HCT116 (cell line): ENCODE results near the gene ZFYVE19. TPM values are rescaled to one million over a fixed set of nuclear protein-coding genes. Genes with fewer than 3 reads are reported as not detected.
A peak's percentile ranks its signal among the peaks of the same experiment; 100 is the strongest.

ENCODE experiments used
- ATAC-seq: fragments of 200-7000 bp; cut with Tn5 transposase; 2 replicates; pipeline ENCODE4 v1.9.1; 2020; ENCODE audit warnings: mild to moderate bottlenecking, moderate library complexity
- Bru-seq: library from RNA; stranded (reverse); fragments of 400-500 nt; gene quantifications from one replicate; lab custom pipeline; 2021; lab: Mats Ljungman, UMichigan
- BruChase-seq, 2 experiments: library from RNA; stranded (reverse); fragments of 400-500 nt; gene quantifications; one replicate each; lab custom pipeline; 2021; lab: Mats Ljungman, UMichigan
- BruUV-seq: library from RNA; stranded (reverse); fragments of 400-500 nt; replicated peaks from 2 replicates; lab custom pipeline; 2021; lab: Mats Ljungman, UMichigan
- CTCF ChIA-PET: fragments of 300-600 bp; sonication (Branson Sonifier 250); formaldehyde crosslinking; loops from one replicate; lab custom pipeline; 2021; ENCODE audit warnings: antibody characterized with exemption; lab: Charles Lee
- POLR2A ChIA-PET: fragments of 300-600, 350-600 bp; sonication (Branson Sonifier 250); formaldehyde crosslinking; loops from one replicate; lab custom pipeline; 2021; ENCODE audit warnings: antibody characterized with exemption; lab: Charles Lee
- RAD21 ChIA-PET, 2 experiments: fragments of 300-600 bp; sonication (Branson Sonifier 250); formaldehyde crosslinking; loops; one replicate each; lab custom pipeline; 2023; ENCODE audit warnings: low total read pairs in 2 of 2; ENCODE audit not compliant: uncharacterized antibody in 2 of 2, unreplicated experiment in 2 of 2, low non-redundant PET in 1 of 2; lab: Charles Lee
- DNase-seq: peaks from one replicate; pipeline ENCODE4 v3.0.0-alpha.2; 2010; ENCODE audit warnings: low read depth, low spot score
- H2AFZ ChIP-seq: fragments of 200-600 bp; shearing (Covaris generic), sonication (generic); 2 replicates; pipeline ENCODE4 v1.6.1; 2017; ENCODE audit warnings: low read depth, mixed run types, mixed read lengths, antibody characterized with exemption, low read length; ENCODE audit not compliant: poor library complexity, severe bottlenecking
- H3K27ac ChIP-seq: 2 replicates; pipeline ENCODE4 v1.5.1; 2012; ENCODE audit warnings: low read depth, low read length
- H3K27me3 ChIP-seq: fragments of 200-600 bp; sonication (generic); 2 replicates; pipeline ENCODE4 v1.6.1; 2016; ENCODE audit warnings: mixed run types, low read length, mixed read lengths; ENCODE audit not compliant: insufficient read depth
- H3K36me3 ChIP-seq, 2 experiments: fragments of 200-500 bp in 1 of 2; fragments of 200-600 bp in 1 of 2; sonication (Bioruptor generic) in 1 of 2; sonication (generic) in 1 of 2; 2 replicates each; pipeline versions ENCODE4 v1.5.1 to v1.6.1; 2014 to 2016; ENCODE audit warnings: low read length in 2 of 2, inconsistent platforms in 1 of 2, mixed read lengths in 1 of 2, mixed run types in 1 of 2; ENCODE audit not compliant: insufficient read depth in 2 of 2, control insufficient read depth in 1 of 2
- H3K4me1 ChIP-seq, 2 experiments: fragments of 200-600 bp in 1 of 2; sonication (generic) in 1 of 2; 2 replicates each; pipeline versions ENCODE4 v1.5.1 to v1.6.1; 2012 to 2017; ENCODE audit warnings: low read length in 2 of 2, inconsistent platforms in 1 of 2, mild to moderate bottlenecking in 1 of 2, mixed read lengths in 1 of 2, mixed run types in 1 of 2, moderate library complexity in 1 of 2; ENCODE audit not compliant: insufficient read depth in 2 of 2, control insufficient read depth in 1 of 2
- H3K4me2 ChIP-seq: fragments of 200-600 bp; sonication (generic); 2 replicates; pipeline ENCODE4 v1.6.1; 2017; ENCODE audit warnings: mixed run types, low read length, mixed read lengths
- H3K4me3 ChIP-seq, 2 experiments: fragments of 200-600 bp in 1 of 2; sonication (generic) in 1 of 2; replicated peaks in 1 of 2; 2 replicates each; pipeline ENCODE4 v1.5.1; 2011 to 2016; ENCODE audit warnings: low read length in 2 of 2, control low read depth in 1 of 2, low read depth in 1 of 2, mild to moderate bottlenecking in 1 of 2, mixed read lengths in 1 of 2, mixed run types in 1 of 2
- H3K79me2 ChIP-seq: fragments of 200-600 bp; sonication (generic); 2 replicates; pipeline ENCODE4 v1.6.1; 2017; ENCODE audit warnings: mild to moderate bottlenecking, mixed run types, low read length, moderate library complexity, mixed read lengths; ENCODE audit not compliant: insufficient read depth
- H3K9ac ChIP-seq: fragments of 200-600 bp; sonication (generic); 2 replicates; pipeline ENCODE4 v1.6.1; 2016; ENCODE audit warnings: low read length, mixed read lengths
- H3K9me2 ChIP-seq: fragments of 200-600 bp; sonication (generic), shearing (Covaris generic); 2 replicates; pipeline ENCODE4 v1.6.1; 2017; ENCODE audit warnings: mixed run types, mild to moderate bottlenecking, moderate library complexity; ENCODE audit not compliant: insufficient read depth
- H3K9me3 ChIP-seq, 2 experiments: fragments of 200-500 bp in 1 of 2; fragments of 200-600 bp in 1 of 2; sonication (Bioruptor generic) in 1 of 2; sonication (generic) in 1 of 2; 2 replicates each; pipeline ENCODE4 v1.6.1; 2014 to 2017; ENCODE audit warnings: low read length in 2 of 2, mixed read lengths in 2 of 2, inconsistent platforms in 1 of 2, low read depth in 1 of 2, mild to moderate bottlenecking in 1 of 2, mixed run types in 1 of 2, moderate library complexity in 1 of 2; ENCODE audit not compliant: control insufficient read depth in 1 of 2, insufficient read depth in 1 of 2
- H4K20me1 ChIP-seq: fragments of 200-600 bp; sonication (generic), shearing (Covaris generic); 2 replicates; pipeline ENCODE4 v1.6.1; 2017; ENCODE audit warnings: mixed run types, mild to moderate bottlenecking, moderate library complexity; ENCODE audit not compliant: insufficient read depth
- CBX3 ChIP-seq: IDR thresholded peaks from 2 replicates; pipeline ENCODE4 v1.6.1; 2012; ENCODE audit warnings: low read depth
- ELF1 ChIP-seq: IDR thresholded peaks from 2 replicates; pipeline ENCODE4 v1.6.1; 2012; ENCODE audit warnings: low read depth, borderline replicate concordance
- FOSL1 ChIP-seq: IDR thresholded peaks from 2 replicates; pipeline ENCODE4 v1.6.1; 2012; ENCODE audit warnings: low read depth
- MAX ChIP-seq: IDR thresholded peaks from 2 replicates; pipeline ENCODE4 v1.6.1; 2012
- POLR2A ChIP-seq: IDR thresholded peaks from 2 replicates; pipeline ENCODE4 v1.7.0; 2011; ENCODE audit warnings: borderline replicate concordance; ENCODE audit not compliant: insufficient read depth, insufficient read length; ENCODE audit errors: extremely low read depth
- POLR2AphosphoS5 ChIP-seq: IDR thresholded peaks from 2 replicates; pipeline ENCODE4 v1.6.1; 2011; ENCODE audit warnings: mild to moderate bottlenecking, low read depth, low read length, moderate library complexity
- RAD21 ChIP-seq: IDR thresholded peaks from 2 replicates; pipeline ENCODE4 v1.6.1; 2012; ENCODE audit warnings: low read depth, mild to moderate bottlenecking
- REST ChIP-seq: IDR thresholded peaks from 2 replicates; pipeline ENCODE4 v1.6.1; 2012; ENCODE audit warnings: low read depth
- SIN3A ChIP-seq: IDR thresholded peaks from 2 replicates; pipeline ENCODE4 v1.6.1; 2012; ENCODE audit warnings: low read depth
- SP1 ChIP-seq: IDR thresholded peaks from 2 replicates; pipeline ENCODE4 v1.6.1; 2012; ENCODE audit warnings: low read depth
- YY1 ChIP-seq: IDR thresholded peaks from 2 replicates; pipeline ENCODE4 v1.6.1; 2011; ENCODE audit warnings: low read length, low read depth, moderate library complexity, mild to moderate bottlenecking; ENCODE audit not compliant: insufficient replicate concordance; ENCODE audit errors: extremely low read depth
- ZBTB33 ChIP-seq: IDR thresholded peaks from 2 replicates; pipeline ENCODE4 v1.6.1; 2011; ENCODE audit warnings: mild to moderate bottlenecking, low read length, moderate library complexity; ENCODE audit not compliant: insufficient replicate concordance; ENCODE audit errors: extremely low read depth
- ZFX ChIP-seq: fragments of 450-650 bp; IDR thresholded peaks from 2 replicates; pipeline ENCODE4 v1.6.1; 2017
- intact Hi-C: fragments of 100-400 bp; cut with micrococcal nuclease; formaldehyde crosslinking; loops from 2 replicates; pipeline ENCODE4 v1.10.0; 2022
- long read RNA-seq: library from polyadenylated mRNA; unstranded; transcript quantifications from one replicate; pipeline ENCODE4 v2.0.0, GENCODE V29; 2021; ENCODE audit not compliant: unreplicated experiment
- polyA plus RNA-seq: library from polyadenylated mRNA; unstranded; fragments of >200 nt; gene quantifications from 2 replicates; pipeline ENCODE4 v1.2.1, GENCODE V29; 2012; ENCODE audit warnings: missing spikeins
- total RNA-seq: library from RNA; stranded (reverse); gene quantifications from one replicate; pipeline ENCODE4 v1.2.1, GENCODE V29; 2021; ENCODE audit not compliant: unreplicated experiment

Gene ZFYVE19
- 29.1 TPM for total RNA-seq
- 36.0 and 37.7 TPM in 2 replicates for polyA plus RNA-seq
- percentile 57 among the genes with signal in this experiment for Bru-seq, nascent RNA
- percentile 75 among the genes with signal in this experiment for BruChase-seq, experiment 1, labeled RNA remaining after a 6-hour chase
- BruChase-seq, experiment 2, labeled RNA remaining after a 2-hour chase: percentile 75 among the genes with signal in this experiment
- long read RNA-seq, transcript ZFYVE19-203 (11 exons, 2,775 nt): major isoform, 25 of 68 reads
- long read RNA-seq, transcript ZFYVE19-201 (10 exons, 1,555 nt): minor isoform, 5 of 68 reads
- long read RNA-seq, partial matches to known transcripts: 22 of 68 reads
- long read RNA-seq, other reads (novel, unspliced or antisense): 13 of 68 reads

- ATAC-seq (peak; percentile 97), DNase-seq (peak; percentile 93)
- Histone ChIP-seq H3K27me3 (no peaks in the 10 kb centered on the region), H3K9me2 (no peaks in the 10 kb centered on the region), H2AFZ (peak within 1 kb of the TSS; percentile 94), H3K4me3 (peak within 1 kb of the TSS; percentile 97 to 100), H4K20me1 (no peaks in the 10 kb centered on the region), H3K9ac (peak within 1 kb of the TSS; percentile 97), H3K79me2 (peaks cover 22% of the 10 kb centered on the region), H3K36me3 (no peaks in the 10 kb centered on the region; a peak in 1 of 4 replicates), H3K27ac (peak within 1 kb of the TSS; percentile 97), H3K9me3 (no peaks in the 10 kb centered on the region), H3K4me2 (peak within 1 kb of the TSS; percentile 93), H3K4me1 (peaks cover 7 to 17% of the 10 kb centered on the region in 2 experiments; a peak in 3 of 4 replicates)
- POLR2A ChIA-PET: interaction anchor here (0.7 to 1.6 kb wide), 4 partner anchors 8 to 66 kb away, joined by 3 to 9 read pairs (median 4); no protein-coding TSS in a partner anchor
- RAD21 ChIA-PET: interaction anchor here in 1 of 2 experiments (1.1 kb wide), 1 partner anchor 51 kb away, joined by 3 read pairs; no protein-coding TSS in a partner anchor
- TF ChIP-seq ZFX (peak; percentile 96), RAD21 (0 out of 2 replicates have a peak, but pooled peaks have one; percentile 3), POLR2AphosphoS5 (peak; percentile 83), ELF1 (peak; percentile 70), MAX (peak; percentile 34; the same call in 1 of the 2 replicates), POLR2A (peak; percentile 59), SP1 (no peak; the same call in 1 of the 2 replicates), REST (no peak), CBX3 (no peak), FOSL1 (no peak), YY1 (peak; percentile 75), ZBTB33 (peak; percentile 76), SIN3A (peak; percentile 57; the same call in 1 of the 2 replicates)
- BruUV-seq: no TSS peak
- intact Hi-C loops: no loop called here
- CTCF ChIA-PET: interaction anchor here (0.8 to 2.2 kb wide), 5 partner anchors 21 to 66 kb away, joined by 3 to 7 read pairs (median 4); no protein-coding TSS in a partner anchor
These were observed at the start of gene ZFYVE19, which contains the start of gene DNAJC17 for GRCh38 chr15:40807028-40807887. Gene ZFYVE19, plus strand, starts transcription at chr15:40807089. Its CDS starts 501 bp downstream, at chr15:40807590. Gene DNAJC17, minus strand, starts transcription at chr15:40807473. Its CDS starts 27 bp downstream, at chr15:40807446.
